HCT116 (cell line): ENCODE measurements around the gene CRACDL. TPM values are rescaled to one million over a fixed set of nuclear protein-coding genes. Genes with fewer than 3 reads are reported as not detected.

Experiments used
- ATAC-seq: fragments of 200-7000 bp; cut with Tn5 transposase; 2 replicates; pipeline ENCODE4 v1.9.1; 2020; ENCODE audit warnings: mild to moderate bottlenecking, moderate library complexity
- BruUV-seq: library from RNA; stranded (reverse); fragments of 400-500 nt; replicated peaks from 2 replicates; lab custom pipeline; 2021; lab: Mats Ljungman, UMichigan
- CTCF ChIA-PET: fragments of 300-600 bp; sonication (Branson Sonifier 250); formaldehyde crosslinking; loops from one replicate; lab custom pipeline; 2021; ENCODE audit warnings: antibody characterized with exemption; lab: Charles Lee
- POLR2A ChIA-PET: fragments of 300-600, 350-600 bp; sonication (Branson Sonifier 250); formaldehyde crosslinking; loops from one replicate; lab custom pipeline; 2021; ENCODE audit warnings: antibody characterized with exemption; lab: Charles Lee
- RAD21 ChIA-PET, 2 experiments: fragments of 300-600 bp; sonication (Branson Sonifier 250); formaldehyde crosslinking; loops; one replicate each; lab custom pipeline; 2023; ENCODE audit warnings: low total read pairs in 2 of 2; ENCODE audit not compliant: uncharacterized antibody in 2 of 2, unreplicated experiment in 2 of 2, low non-redundant PET in 1 of 2; lab: Charles Lee
- DNase-seq: peaks from one replicate; pipeline ENCODE4 v3.0.0-alpha.2; 2010; ENCODE audit warnings: low read depth, low spot score
- H2AFZ ChIP-seq: fragments of 200-600 bp; shearing (Covaris generic), sonication (generic); 2 replicates; pipeline ENCODE4 v1.6.1; 2017; ENCODE audit warnings: low read depth, mixed run types, mixed read lengths, antibody characterized with exemption, low read length; ENCODE audit not compliant: poor library complexity, severe bottlenecking
- H3K27ac ChIP-seq: 2 replicates; pipeline ENCODE4 v1.5.1; 2012; ENCODE audit warnings: low read depth, low read length
- H3K27me3 ChIP-seq: fragments of 200-600 bp; sonication (generic); 2 replicates; pipeline ENCODE4 v1.6.1; 2016; ENCODE audit warnings: mixed run types, low read length, mixed read lengths; ENCODE audit not compliant: insufficient read depth
- H3K36me3 ChIP-seq, 2 experiments: fragments of 200-500 bp in 1 of 2; fragments of 200-600 bp in 1 of 2; sonication (Bioruptor generic) in 1 of 2; sonication (generic) in 1 of 2; 2 replicates each; pipeline versions ENCODE4 v1.5.1 to v1.6.1; 2014 to 2016; ENCODE audit warnings: low read length in 2 of 2, inconsistent platforms in 1 of 2, mixed read lengths in 1 of 2, mixed run types in 1 of 2; ENCODE audit not compliant: insufficient read depth in 2 of 2, control insufficient read depth in 1 of 2
- H3K4me1 ChIP-seq, 2 experiments: fragments of 200-600 bp in 1 of 2; sonication (generic) in 1 of 2; 2 replicates each; pipeline versions ENCODE4 v1.5.1 to v1.6.1; 2012 to 2017; ENCODE audit warnings: low read length in 2 of 2, inconsistent platforms in 1 of 2, mild to moderate bottlenecking in 1 of 2, mixed read lengths in 1 of 2, mixed run types in 1 of 2, moderate library complexity in 1 of 2; ENCODE audit not compliant: insufficient read depth in 2 of 2, control insufficient read depth in 1 of 2
- H3K4me2 ChIP-seq: fragments of 200-600 bp; sonication (generic); 2 replicates; pipeline ENCODE4 v1.6.1; 2017; ENCODE audit warnings: mixed run types, low read length, mixed read lengths
- H3K4me3 ChIP-seq, 2 experiments: fragments of 200-600 bp in 1 of 2; sonication (generic) in 1 of 2; replicated peaks in 1 of 2; 2 replicates each; pipeline ENCODE4 v1.5.1; 2011 to 2016; ENCODE audit warnings: low read length in 2 of 2, control low read depth in 1 of 2, low read depth in 1 of 2, mild to moderate bottlenecking in 1 of 2, mixed read lengths in 1 of 2, mixed run types in 1 of 2
- H3K79me2 ChIP-seq: fragments of 200-600 bp; sonication (generic); 2 replicates; pipeline ENCODE4 v1.6.1; 2017; ENCODE audit warnings: mild to moderate bottlenecking, mixed run types, low read length, moderate library complexity, mixed read lengths; ENCODE audit not compliant: insufficient read depth
- H3K9ac ChIP-seq: fragments of 200-600 bp; sonication (generic); 2 replicates; pipeline ENCODE4 v1.6.1; 2016; ENCODE audit warnings: low read length, mixed read lengths
- H3K9me2 ChIP-seq: fragments of 200-600 bp; sonication (generic), shearing (Covaris generic); 2 replicates; pipeline ENCODE4 v1.6.1; 2017; ENCODE audit warnings: mixed run types, mild to moderate bottlenecking, moderate library complexity; ENCODE audit not compliant: insufficient read depth
- H3K9me3 ChIP-seq, 2 experiments: fragments of 200-500 bp in 1 of 2; fragments of 200-600 bp in 1 of 2; sonication (Bioruptor generic) in 1 of 2; sonication (generic) in 1 of 2; 2 replicates each; pipeline ENCODE4 v1.6.1; 2014 to 2017; ENCODE audit warnings: low read length in 2 of 2, mixed read lengths in 2 of 2, inconsistent platforms in 1 of 2, low read depth in 1 of 2, mild to moderate bottlenecking in 1 of 2, mixed run types in 1 of 2, moderate library complexity in 1 of 2; ENCODE audit not compliant: control insufficient read depth in 1 of 2, insufficient read depth in 1 of 2
- H4K20me1 ChIP-seq: fragments of 200-600 bp; sonication (generic), shearing (Covaris generic); 2 replicates; pipeline ENCODE4 v1.6.1; 2017; ENCODE audit warnings: mixed run types, mild to moderate bottlenecking, moderate library complexity; ENCODE audit not compliant: insufficient read depth
- CBX3 ChIP-seq: IDR thresholded peaks from 2 replicates; pipeline ENCODE4 v1.6.1; 2012; ENCODE audit warnings: low read depth
- CEBPB ChIP-seq: IDR thresholded peaks from 2 replicates; pipeline ENCODE4 v1.6.1; 2012; ENCODE audit warnings: low read depth
- CTCF ChIP-seq, 3 experiments: fragments of 200-600 bp in 1 of 3; sonication (generic) in 1 of 3; IDR thresholded peaks in 2 of 3; conservative IDR thresholded peaks in 1 of 3; 2 replicates each; pipeline ENCODE4 v1.5.1; 2012 to 2017; ENCODE audit warnings: low read depth in 2 of 3, low read length in 2 of 3, antibody characterized with exemption in 1 of 3, borderline replicate concordance in 1 of 3, control low read depth in 1 of 3, mild to moderate bottlenecking in 1 of 3, mixed read lengths in 1 of 3, mixed run types in 1 of 3, moderate library complexity in 1 of 3; ENCODE audit not compliant: insufficient read depth in 1 of 3
- EGR1 ChIP-seq: IDR thresholded peaks from 2 replicates; pipeline ENCODE4 v1.6.1; 2012; ENCODE audit warnings: low read depth
- ELF1 ChIP-seq: IDR thresholded peaks from 2 replicates; pipeline ENCODE4 v1.6.1; 2012; ENCODE audit warnings: low read depth, borderline replicate concordance
- EZH2 ChIP-seq: fragments of 200-600 bp; sonication (generic); IDR thresholded peaks from 2 replicates; pipeline ENCODE4 v1.6.1; 2017; ENCODE audit warnings: antibody characterized with exemption, mixed run types
- FOSL1 ChIP-seq: IDR thresholded peaks from 2 replicates; pipeline ENCODE4 v1.6.1; 2012; ENCODE audit warnings: low read depth
- MAX ChIP-seq: IDR thresholded peaks from 2 replicates; pipeline ENCODE4 v1.6.1; 2012
- POLR2A ChIP-seq: IDR thresholded peaks from 2 replicates; pipeline ENCODE4 v1.7.0; 2011; ENCODE audit warnings: borderline replicate concordance; ENCODE audit not compliant: insufficient read depth, insufficient read length; ENCODE audit errors: extremely low read depth
- POLR2AphosphoS5 ChIP-seq: IDR thresholded peaks from 2 replicates; pipeline ENCODE4 v1.6.1; 2011; ENCODE audit warnings: mild to moderate bottlenecking, low read depth, low read length, moderate library complexity
- RAD21 ChIP-seq: IDR thresholded peaks from 2 replicates; pipeline ENCODE4 v1.6.1; 2012; ENCODE audit warnings: low read depth, mild to moderate bottlenecking
- SP1 ChIP-seq: IDR thresholded peaks from 2 replicates; pipeline ENCODE4 v1.6.1; 2012; ENCODE audit warnings: low read depth
- SRF ChIP-seq: IDR thresholded peaks from 2 replicates; pipeline ENCODE4 v1.6.1; 2012; ENCODE audit warnings: low read depth
- TCF7L2 ChIP-seq: IDR thresholded peaks from 2 replicates; pipeline ENCODE4 v1.7.0; 2011; ENCODE audit warnings: borderline replicate concordance, inconsistent platforms; ENCODE audit not compliant: insufficient read depth, insufficient read length; ENCODE audit errors: extremely low read depth
- YY1 ChIP-seq: IDR thresholded peaks from 2 replicates; pipeline ENCODE4 v1.6.1; 2011; ENCODE audit warnings: low read length, low read depth, moderate library complexity, mild to moderate bottlenecking; ENCODE audit not compliant: insufficient replicate concordance; ENCODE audit errors: extremely low read depth
- ZNF274 ChIP-seq: fragments of 200-500 bp; sonication (Bioruptor generic); IDR thresholded peaks from 2 replicates; pipeline ENCODE4 v1.6.1; 2014; ENCODE audit warnings: mild to moderate bottlenecking, low read depth, low read length, inconsistent platforms
- intact Hi-C: fragments of 100-400 bp; cut with micrococcal nuclease; formaldehyde crosslinking; loops from 2 replicates; pipeline ENCODE4 v1.10.0; 2022
- total RNA-seq: library from RNA; stranded (reverse); gene quantifications from one replicate; pipeline ENCODE4 v1.2.1, GENCODE V29; 2021; ENCODE audit not compliant: unreplicated experiment
- TF ChIP-seq, protein P1 (sequence below): IDR thresholded peaks from 2 replicates; pipeline ENCODE4 v1.6.1; 2012; ENCODE audit warnings: low read depth
- TF ChIP-seq, protein P2 (sequence below): IDR thresholded peaks from 2 replicates; pipeline ENCODE4 v1.6.1; 2011; ENCODE audit warnings: mild to moderate bottlenecking, low read length, moderate library complexity; ENCODE audit not compliant: insufficient replicate concordance; ENCODE audit errors: extremely low read depth

Gene CRACDL
- total RNA-seq, 1 experiment from 2014 or later, result 1.1 TPM

GRCh38 chr2:98912221-98912851, 23.7 kb downstream of the CRACDL start:
- CTCF ChIA-PET, result interaction anchor here (0.9 to 1.1 kb wide), 2 partner anchors 154 to 263 kb away, joined by 3 read pairs; no protein-coding TSS in a partner anchor
- H4K20me1 ChIP-seq, result no peaks in the 10 kb centered on the region
- H2AFZ ChIP-seq, result no peak overlapping the region
- ATAC-seq (peak; percentile 68), DNase-seq (peak; percentile 29)
- H3K9ac ChIP-seq, result no peak overlapping the region
- POLR2A ChIA-PET, result no interaction called here
- 0 out of 4 replicates have a peak overlapping the region, but pooled peaks of 1 of the 2 experiments have one; percentile 13 for H3K4me3 ChIP-seq
- H3K79me2 ChIP-seq, result no peaks in the 10 kb centered on the region
- intact Hi-C loops, result no loop called here
- H3K9me2 ChIP-seq, result no peaks in the 10 kb centered on the region
- peaks cover 41 to 55% of the 10 kb centered on the region in 2 experiments for H3K4me1 ChIP-seq
- H3K27me3 ChIP-seq, result no peaks in the 10 kb centered on the region
- H3K27ac ChIP-seq, result no peak overlapping the region
- no peaks in the 10 kb centered on the region for H3K36me3 ChIP-seq
- no peaks in the 10 kb centered on the region for H3K9me3 ChIP-seq
- TF ChIP-seq MAX, result peak; percentile 48
- TF ChIP-seq, protein P1, sequence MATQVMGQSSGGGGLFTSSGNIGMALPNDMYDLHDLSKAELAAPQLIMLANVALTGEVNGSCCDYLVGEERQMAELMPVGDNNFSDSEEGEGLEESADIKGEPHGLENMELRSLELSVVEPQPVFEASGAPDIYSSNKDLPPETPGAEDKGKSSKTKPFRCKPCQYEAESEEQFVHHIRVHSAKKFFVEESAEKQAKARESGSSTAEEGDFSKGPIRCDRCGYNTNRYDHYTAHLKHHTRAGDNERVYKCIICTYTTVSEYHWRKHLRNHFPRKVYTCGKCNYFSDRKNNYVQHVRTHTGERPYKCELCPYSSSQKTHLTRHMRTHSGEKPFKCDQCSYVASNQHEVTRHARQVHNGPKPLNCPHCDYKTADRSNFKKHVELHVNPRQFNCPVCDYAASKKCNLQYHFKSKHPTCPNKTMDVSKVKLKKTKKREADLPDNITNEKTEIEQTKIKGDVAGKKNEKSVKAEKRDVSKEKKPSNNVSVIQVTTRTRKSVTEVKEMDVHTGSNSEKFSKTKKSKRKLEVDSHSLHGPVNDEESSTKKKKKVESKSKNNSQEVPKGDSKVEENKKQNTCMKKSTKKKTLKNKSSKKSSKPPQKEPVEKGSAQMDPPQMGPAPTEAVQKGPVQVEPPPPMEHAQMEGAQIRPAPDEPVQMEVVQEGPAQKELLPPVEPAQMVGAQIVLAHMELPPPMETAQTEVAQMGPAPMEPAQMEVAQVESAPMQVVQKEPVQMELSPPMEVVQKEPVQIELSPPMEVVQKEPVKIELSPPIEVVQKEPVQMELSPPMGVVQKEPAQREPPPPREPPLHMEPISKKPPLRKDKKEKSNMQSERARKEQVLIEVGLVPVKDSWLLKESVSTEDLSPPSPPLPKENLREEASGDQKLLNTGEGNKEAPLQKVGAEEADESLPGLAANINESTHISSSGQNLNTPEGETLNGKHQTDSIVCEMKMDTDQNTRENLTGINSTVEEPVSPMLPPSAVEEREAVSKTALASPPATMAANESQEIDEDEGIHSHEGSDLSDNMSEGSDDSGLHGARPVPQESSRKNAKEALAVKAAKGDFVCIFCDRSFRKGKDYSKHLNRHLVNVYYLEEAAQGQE, result no peak
- no peak for TF ChIP-seq CTCF (IDR thresholded peaks at IDR 0.05 in 2 of 3, conservative IDR thresholded peaks at IDR 0.05 in 1 of 3; ENCODE audit: borderline replicate concordance in 1 of 3, insufficient read depth in 1 of 3, low read depth in 2 of 3, low read length in 2 of 3)
- no peak for TF ChIP-seq EZH2
- no peak for TF ChIP-seq POLR2AphosphoS5
- TF ChIP-seq ELF1, result no peak
- TF ChIP-seq POLR2A, result no peak
- TF ChIP-seq YY1, result no peak
- no peak for TF ChIP-seq CBX3
- TF ChIP-seq SRF, result no peak
- TF ChIP-seq FOSL1, result peak; percentile 50; the same call in 1 of the 2 replicates
- TF ChIP-seq CEBPB, result no peak
- no peak for TF ChIP-seq SP1
- TF ChIP-seq, protein P2, sequence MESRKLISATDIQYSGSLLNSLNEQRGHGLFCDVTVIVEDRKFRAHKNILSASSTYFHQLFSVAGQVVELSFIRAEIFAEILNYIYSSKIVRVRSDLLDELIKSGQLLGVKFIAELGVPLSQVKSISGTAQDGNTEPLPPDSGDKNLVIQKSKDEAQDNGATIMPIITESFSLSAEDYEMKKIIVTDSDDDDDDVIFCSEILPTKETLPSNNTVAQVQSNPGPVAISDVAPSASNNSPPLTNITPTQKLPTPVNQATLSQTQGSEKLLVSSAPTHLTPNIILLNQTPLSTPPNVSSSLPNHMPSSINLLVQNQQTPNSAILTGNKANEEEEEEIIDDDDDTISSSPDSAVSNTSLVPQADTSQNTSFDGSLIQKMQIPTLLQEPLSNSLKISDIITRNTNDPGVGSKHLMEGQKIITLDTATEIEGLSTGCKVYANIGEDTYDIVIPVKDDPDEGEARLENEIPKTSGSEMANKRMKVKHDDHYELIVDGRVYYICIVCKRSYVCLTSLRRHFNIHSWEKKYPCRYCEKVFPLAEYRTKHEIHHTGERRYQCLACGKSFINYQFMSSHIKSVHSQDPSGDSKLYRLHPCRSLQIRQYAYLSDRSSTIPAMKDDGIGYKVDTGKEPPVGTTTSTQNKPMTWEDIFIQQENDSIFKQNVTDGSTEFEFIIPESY, result no peak
- no peak for TF ChIP-seq ZNF274
- no peak for TF ChIP-seq RAD21
- peak; percentile 77 for TF ChIP-seq EGR1
- no peak for TF ChIP-seq TCF7L2
- BruUV-seq, result no TSS peak
- H3K4me2 ChIP-seq, result peak overlapping the region; percentile 51
- RAD21 ChIA-PET, result no interaction called here
